Heart left ventricle (tissue), 16 donors: ENCODE results near the gene NME3. TPM values are rescaled to one million over a fixed set of nuclear protein-coding genes. Genes with fewer than 3 reads are reported as not detected.

Experiments
- ATAC-seq, 4 donors: fragments of 200-7000 bp; cut with Tn5 transposase; one replicate each; pipeline ENCODE4 v1.9.1; 2020 to 2022; ENCODE audit warnings: moderate library complexity in 4 of 4, mild to moderate bottlenecking in 3 of 4, moderate number of reproducible peaks in 1 of 4
- DNase-seq, 5 donors: peaks; one replicate each; pipeline ENCODE4 v3.0.0-alpha.2; 2020
- H3K27ac ChIP-seq, 12 donors: fragments of 200-600 bp; sonication (generic) in 4 of 12; one replicate each; pipeline versions ENCODE4 v1.5.0 to v1.8.0; 2016 to 2022; ENCODE audit warnings: mild to moderate bottlenecking in 2 of 12
- H3K27me3 ChIP-seq, 9 donors: fragments of 200-600 bp; sonication (generic) in 2 of 9; one replicate each; pipeline versions ENCODE4 v1.5.1 to v1.8.0; 2016 to 2022; ENCODE audit warnings: mild to moderate bottlenecking in 3 of 9
- H3K36me3 ChIP-seq, 9 donors: fragments of 200-600 bp; sonication (generic) in 2 of 9; one replicate each; pipeline versions ENCODE4 v1.5.0 to v1.8.0; 2018 to 2022; ENCODE audit warnings: mild to moderate bottlenecking in 2 of 9
- H3K4me1 ChIP-seq, 12 donors: fragments of 200-600 bp; sonication (generic) in 4 of 12; one replicate each; pipeline versions ENCODE4 v1.5.0 to v1.8.0; 2016 to 2022; ENCODE audit warnings: mild to moderate bottlenecking in 3 of 12
- H3K4me3 ChIP-seq, 12 donors: fragments of 200-600 bp; sonication (generic) in 4 of 12; one replicate each; pipeline versions ENCODE4 v1.5.0 to v1.8.0; 2017 to 2022; ENCODE audit warnings: mild to moderate bottlenecking in 9 of 12, moderate library complexity in 4 of 12
- H3K9me3 ChIP-seq, 12 donors: fragments of 200-600 bp; sonication (generic) in 4 of 12; one replicate each; pipeline versions ENCODE4 v1.5.0 to v1.8.0; 2016 to 2022; ENCODE audit warnings: mild to moderate bottlenecking in 1 of 12
- CTCF ChIP-seq, 12 donors: fragments of 200-600 bp; sonication (generic) in 4 of 12; IDR thresholded peaks; one replicate each; pipeline versions ENCODE4 v1.5.0 to v1.8.0; 2018 to 2022; ENCODE audit warnings: antibody characterized with exemption in 12 of 12, mild to moderate bottlenecking in 5 of 12
- POLR2A ChIP-seq, 2 donors: fragments of 450-650 bp; IDR thresholded peaks; one replicate each; pipeline ENCODE4 v1.6.1; 2017; ENCODE audit warnings: antibody characterized with exemption in 2 of 2, mild to moderate bottlenecking in 2 of 2, moderate library complexity in 2 of 2
- WGBS, 4 donors: extraction: QIAGEN DNeasy Blood & Tissue Kit in 2 of 4; methylation state at CpG; one replicate each; pipeline versions ENCODE4 v1.1.5 to v1.1.7; 2013 to 2018; 5-methylcytosine and 5-hydroxymethylcytosine counted together
- intact Hi-C, 10 donors: fragments of 100-400 bp; cut with DNase I; formaldehyde crosslinking; loops; one replicate each; pipeline versions ENCODE4 v1.11.1 to v1.14.2; 2022
- polyA plus RNA-seq, 2 donors: library from polyadenylated mRNA; stranded (reverse); fragments of 200-250 nt; gene quantifications; one replicate each; pipeline ENCODE4 v1.2.3, GENCODE V29; 2013
- total RNA-seq, 9 donors: library from RNA; depleted of rRNA in 2 of 9; stranded (reverse); fragments of >200 nt in 2 of 9; fragmentation: NEBNext Ultra II Directional in 3 of 9; extraction: Animal tissue kit (Norgen Biotek cat#: 25700) in 3 of 9; gene quantifications; one replicate each; pipeline versions ENCODE4 v1.1.0 to v1.2.4, GENCODE V29; 2016 to 2023
- donor health status: ischemic (EF 13 %, LVEDD 7.1; RV severe dilation, severe dysfunction).
- donor health status: healthy with polysubstance abuse.
- donor health status: DM: no; HTN: yes; CAD: no.
- donor health status: DM: no; HTN: no; CAD: no.
- donor health status: ischemic (EF 25% LVEDD 6.9; RV normal size, moderate dysfunction).
- donor health status: ischemic (EF 25% LVEDD 5.7; RV mildly dilated, moderate dysfunction).
- donor health status: healthy.
- donor health status: DM: yes; HTN: yes; CAD: no.
- donor health status: ischemic (EF 35%, LVEDD 5.7; RV mildly dilated, moderate dysfunction).
- donor health status: nonischemic (EF 11% LVEDD 7.7; RV severe dilation, severe dysfunction).
- donor health status: DM: yes; HTN: yes; CAD: no.
- donor health status: PGD.
- donor health status: ischemic (EF 29% LVEDD 5.4; RV normal size, mild dysfunction).
- donor health status: nonischemic (EF 23%, LVEDD 6.1; RV moderate dilation, normal function).

The NME3 gene
- total and polyA plus RNA-seq, 11 donors, result 24.4 to 86.4 (median 31.3) TPM

GRCh38 chr16:1745900-1746692 is 25.2 kb downstream of the NME3 start:
- no peak for ATAC-seq
- 90 to 96% (median 94%) methylated on average over 23 to 29 of the region's 29 CpGs for WGBS, 4 donors
- no peak overlapping the region for H3K4me3 ChIP-seq
- DNase-seq, result no peak
- H3K9me3 ChIP-seq, result no peaks in the 10 kb centered on the region
- H3K27me3 ChIP-seq, result no peaks in the 10 kb centered on the region
- H3K27ac ChIP-seq, result no peak overlapping the region
- peaks cover 0 to 80% (median 73%) of the 10 kb centered on the region in 9 donors for H3K36me3 ChIP-seq
- TF ChIP-seq CTCF (IDR thresholded peaks at IDR 0.05) (no peak), POLR2A (IDR thresholded peaks at IDR 0.05) (no peak)
- no peaks in the 10 kb centered on the region for H3K4me1 ChIP-seq
- intact Hi-C loops, result no loop called here

GRCh38 chr16:1745181-1745899 is 26.0 kb downstream of the NME3 start:
- Histone ChIP-seq H3K4me3 (no peak overlapping the region), H3K4me1 (no peaks in the 10 kb centered on the region), H3K36me3 (peaks cover 0 to 80% (median 73%) of the 10 kb centered on the region in 9 donors), H3K9me3 (no peaks in the 10 kb centered on the region), H3K27ac (no peak overlapping the region), H3K27me3 (no peaks in the 10 kb centered on the region)
- no peak for DNase-seq
- intact Hi-C loops, result no loop called here
- WGBS, 4 donors, result 88 to 93% (median 90%) methylated on average over 24 to 25 of the region's 25 CpGs
- no peak for ATAC-seq
- TF ChIP-seq CTCF (IDR thresholded peaks at IDR 0.05), result no peak
- TF ChIP-seq POLR2A (IDR thresholded peaks at IDR 0.05), result no peak

- intact Hi-C loops, result no loop called here
- Histone ChIP-seq H3K27ac (no peak overlapping the region), H3K27me3 (no peaks in the 10 kb centered on the region), H3K36me3 (peaks cover 0 to 71% (median 66%) of the 10 kb centered on the region in 9 donors), H3K4me1 (no peaks in the 10 kb centered on the region), H3K4me3 (no peak overlapping the region), H3K9me3 (no peaks in the 10 kb centered on the region)
- ATAC-seq (no peak), DNase-seq (no peak)
- WGBS, 4 donors, result 88 to 95% (median 91%) methylated on average over 23 to 24 of the region's 24 CpGs
- no peak for TF ChIP-seq CTCF (IDR thresholded peaks at IDR 0.05)
- no peak for TF ChIP-seq POLR2A (IDR thresholded peaks at IDR 0.05)
Measured at GRCh38 chr16:1744338-1744840, 27.0 kb downstream of the NME3 start.
